Astrocyte of the cerebellum (primary cell): ENCODE results near the gene CFAP97D2.

Source experiments
- DNase-seq: peaks from one replicate; pipeline ENCODE4 v3.0.0-alpha.2; 2011; ENCODE audit warnings: low read depth
- H3K4me3 ChIP-seq: 2 replicates; pipeline ENCODE4 v1.5.1; 2011; ENCODE audit warnings: mild to moderate bottlenecking, low read depth, low read length, moderate library complexity
- CTCF ChIP-seq: IDR thresholded peaks from 2 replicates; pipeline ENCODE4 v1.5.1; 2012; ENCODE audit warnings: low read length, low read depth, moderate library complexity, mild to moderate bottlenecking; ENCODE audit errors: missing control alignments
- in situ Hi-C: cut with HindIII; loops from 2 replicates; pipeline ENCODE4 v1.10.0; 2017; ENCODE audit warnings: low sequenced_read_pairs

Gene CFAP97D2

DNA sequence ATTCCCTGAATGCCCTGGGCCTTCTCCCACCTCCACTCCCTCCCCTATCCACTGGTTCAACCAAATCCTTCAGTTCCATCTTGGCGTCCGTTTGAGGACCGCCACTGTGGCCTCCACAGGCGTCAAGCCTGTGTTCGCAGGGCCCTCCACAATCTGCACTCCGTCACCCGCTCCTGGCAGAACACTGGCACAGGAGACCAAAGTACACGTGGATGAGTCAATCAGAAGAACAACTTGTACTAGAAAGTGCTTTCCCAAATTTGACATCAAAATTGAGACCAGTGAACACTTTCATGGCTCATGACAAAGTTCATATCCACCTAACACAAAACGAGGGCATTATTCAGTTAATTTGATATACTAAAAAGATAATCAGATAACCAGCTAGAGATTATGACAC is 49.1 kb downstream of the CFAP97D2 start:
- DNase-seq: no peak
- in situ Hi-C loops: no loop called here
- no peak overlapping the region for H3K4me3 ChIP-seq
- TF ChIP-seq CTCF: no peak

GRCh38 chr13:114229506-114229905 is 50.4 kb downstream of the CFAP97D2 start:
- in situ Hi-C loops: no loop called here
- TF ChIP-seq CTCF: no peak
- H3K4me3 ChIP-seq: no peak overlapping the region
- DNase-seq: peak; percentile 28

DNA sequence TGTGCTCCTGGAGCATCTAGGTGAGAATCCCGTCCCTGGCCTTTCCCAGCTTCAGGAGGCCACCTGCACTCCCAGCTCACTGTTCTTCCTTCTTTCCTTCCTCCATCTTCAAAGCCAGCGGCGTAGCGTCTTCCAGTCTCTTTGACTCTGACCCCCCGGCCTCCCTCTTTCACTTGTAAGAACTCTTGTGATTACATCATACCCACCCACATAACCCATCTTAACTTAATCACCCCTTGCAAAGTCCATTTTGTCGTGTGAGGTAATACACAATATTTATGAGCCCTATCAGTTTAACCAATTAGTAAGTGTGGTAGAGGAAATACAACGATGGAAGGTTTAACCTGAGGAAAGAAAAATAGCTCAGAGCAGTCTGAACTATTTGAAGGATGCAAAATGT is 51.1 kb downstream of the CFAP97D2 start:
- no peak overlapping the region for H3K4me3 ChIP-seq
- DNase-seq: no peak
- no peak for TF ChIP-seq CTCF
- in situ Hi-C loops: no loop called here

DNA sequence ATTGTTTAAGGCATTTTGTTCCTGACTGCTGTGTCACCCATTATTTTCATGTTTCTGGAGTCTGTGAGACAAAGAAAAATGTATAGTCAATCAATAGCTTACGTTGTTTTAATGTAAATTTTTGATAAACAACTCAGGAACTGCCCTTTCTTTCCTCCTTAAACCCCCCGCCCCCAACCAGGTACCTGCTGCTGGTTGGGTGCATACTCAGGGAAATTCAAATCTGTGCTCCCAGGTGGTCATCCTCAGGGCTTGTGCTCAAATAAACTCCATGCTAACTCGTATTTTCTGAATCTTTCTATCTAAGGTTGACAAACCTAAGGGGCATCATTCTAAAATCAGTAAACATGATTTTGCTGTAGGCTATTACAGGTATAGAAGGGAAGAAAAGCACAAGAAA is 51.5 kb downstream of the CFAP97D2 start:
- TF ChIP-seq CTCF: no peak
- no peak for DNase-seq
- in situ Hi-C loops: no loop called here
- H3K4me3 ChIP-seq: no peak overlapping the region

GRCh38 chr13:114231886-114232285 is 52.8 kb downstream of the CFAP97D2 start:
- no peak overlapping the region for H3K4me3 ChIP-seq
- DNase-seq: no peak
- in situ Hi-C loops: no loop called here
- TF ChIP-seq CTCF: no peak

GRCh38 chr13:114234266-114234644 is 55.2 kb downstream of the CFAP97D2 start:
- peak overlapping the region; percentile 95 for H3K4me3 ChIP-seq
- no peak for TF ChIP-seq CTCF
- DNase-seq: no peak
- in situ Hi-C loops: no loop called here
